H1 (cell line): ENCODE data around the gene PRDM4.

Experiments
- ATF2 ChIP-seq: IDR thresholded peaks from 2 replicates; pipeline ENCODE4 v1.6.1; 2012; ENCODE audit warnings: low read length, inconsistent platforms
- BACH1 ChIP-seq: IDR thresholded peaks from 2 replicates; pipeline ENCODE4 v1.6.1; 2012; ENCODE audit warnings: low read length, improper control_type of control experiment
- CBX5 ChIP-seq: fragments of 300-800, 300-1000 bp; sonication (generic); IDR thresholded peaks from 2 replicates; pipeline ENCODE4 v1.7.1; 2016; ENCODE audit warnings: antibody characterized with exemption, low read length, low read depth
- CEBPB ChIP-seq: IDR thresholded peaks from 2 replicates; pipeline ENCODE4 v1.6.1; 2012; ENCODE audit warnings: low read depth, low read length
- CTCF ChIP-seq, 3 experiments: IDR thresholded peaks; 1 replicate in 2 of 3; 2 replicates in 1 of 3; pipeline versions ENCODE4 v1.5.1 to v1.6.1; 2011; ENCODE audit warnings: low read length in 3 of 3, mild to moderate bottlenecking in 3 of 3, inconsistent platforms in 2 of 3, low read depth in 1 of 3, moderate library complexity in 1 of 3; ENCODE audit not compliant: insufficient read depth in 1 of 3; ENCODE audit errors: control extremely low read depth in 1 of 3
- EGR1 ChIP-seq: IDR thresholded peaks from 2 replicates; pipeline ENCODE4 v1.6.1; 2011; ENCODE audit warnings: low read depth, low read length, borderline replicate concordance
- EZH2 ChIP-seq: fragments of 200-600 bp; sonication (generic); IDR thresholded peaks from 2 replicates; pipeline ENCODE4 v1.7.1; 2012; ENCODE audit warnings: low read depth, mild to moderate bottlenecking, moderate library complexity, low read length, inconsistent platforms; ENCODE audit not compliant: severe bottlenecking
- GTF2F1 ChIP-seq: IDR thresholded peaks from 2 replicates; pipeline ENCODE4 v1.6.1; 2012; ENCODE audit warnings: low read depth, low read length, improper control_type of control experiment, borderline replicate concordance
- HDAC6 ChIP-seq: IDR thresholded peaks from one replicate; pipeline ENCODE4 v1.7.1; 2012; ENCODE audit warnings: low read depth, mild to moderate bottlenecking, inconsistent platforms, low read length, moderate library complexity
- MAX ChIP-seq: IDR thresholded peaks from 2 replicates; pipeline ENCODE4 v1.6.1; 2012; ENCODE audit warnings: inconsistent platforms
- POLR2AphosphoS5 ChIP-seq: IDR thresholded peaks from 2 replicates; pipeline ENCODE4 v1.6.1; 2011; ENCODE audit warnings: low read depth, low read length

GRCh38 chr12:107779077-107779831 lies 18.3 kb upstream of the PRDM4 start:
- no peak for TF ChIP-seq CTCF (IDR thresholded peaks at IDR 0.05; ENCODE audit: control extremely low read depth in 1 of 3, insufficient read depth in 1 of 3, low read depth in 1 of 3, low read length in 3 of 3)
- TF ChIP-seq CEBPB: no peak
- TF ChIP-seq MAX: no peak
- TF ChIP-seq POLR2AphosphoS5: no peak
- TF ChIP-seq GTF2F1: no peak
- TF ChIP-seq ATF2: no peak
- TF ChIP-seq CBX5: no peak
- TF ChIP-seq EZH2: no peak
- no peak for TF ChIP-seq EGR1
- TF ChIP-seq HDAC6: no peak
- no peak for TF ChIP-seq BACH1
